Epithelial cell of prostate (primary cell): ENCODE results near the gene TICRR.
"Not testable (repeated sequence)": the region's sequence is repeated elsewhere in the genome, so short reads cannot be mapped to it uniquely, and the experiment has no call there.

Experiments used
- DNase-seq: peaks from one replicate; pipeline ENCODE4 v3.0.0-alpha.2; 2011; ENCODE audit warnings: low read depth, low spot score
- H3K27ac ChIP-seq: fragments of 450-650 bp; 2 replicates; pipeline ENCODE4 v1.5.1; 2017; ENCODE audit warnings: mild to moderate bottlenecking

Gene TICRR, protein sequence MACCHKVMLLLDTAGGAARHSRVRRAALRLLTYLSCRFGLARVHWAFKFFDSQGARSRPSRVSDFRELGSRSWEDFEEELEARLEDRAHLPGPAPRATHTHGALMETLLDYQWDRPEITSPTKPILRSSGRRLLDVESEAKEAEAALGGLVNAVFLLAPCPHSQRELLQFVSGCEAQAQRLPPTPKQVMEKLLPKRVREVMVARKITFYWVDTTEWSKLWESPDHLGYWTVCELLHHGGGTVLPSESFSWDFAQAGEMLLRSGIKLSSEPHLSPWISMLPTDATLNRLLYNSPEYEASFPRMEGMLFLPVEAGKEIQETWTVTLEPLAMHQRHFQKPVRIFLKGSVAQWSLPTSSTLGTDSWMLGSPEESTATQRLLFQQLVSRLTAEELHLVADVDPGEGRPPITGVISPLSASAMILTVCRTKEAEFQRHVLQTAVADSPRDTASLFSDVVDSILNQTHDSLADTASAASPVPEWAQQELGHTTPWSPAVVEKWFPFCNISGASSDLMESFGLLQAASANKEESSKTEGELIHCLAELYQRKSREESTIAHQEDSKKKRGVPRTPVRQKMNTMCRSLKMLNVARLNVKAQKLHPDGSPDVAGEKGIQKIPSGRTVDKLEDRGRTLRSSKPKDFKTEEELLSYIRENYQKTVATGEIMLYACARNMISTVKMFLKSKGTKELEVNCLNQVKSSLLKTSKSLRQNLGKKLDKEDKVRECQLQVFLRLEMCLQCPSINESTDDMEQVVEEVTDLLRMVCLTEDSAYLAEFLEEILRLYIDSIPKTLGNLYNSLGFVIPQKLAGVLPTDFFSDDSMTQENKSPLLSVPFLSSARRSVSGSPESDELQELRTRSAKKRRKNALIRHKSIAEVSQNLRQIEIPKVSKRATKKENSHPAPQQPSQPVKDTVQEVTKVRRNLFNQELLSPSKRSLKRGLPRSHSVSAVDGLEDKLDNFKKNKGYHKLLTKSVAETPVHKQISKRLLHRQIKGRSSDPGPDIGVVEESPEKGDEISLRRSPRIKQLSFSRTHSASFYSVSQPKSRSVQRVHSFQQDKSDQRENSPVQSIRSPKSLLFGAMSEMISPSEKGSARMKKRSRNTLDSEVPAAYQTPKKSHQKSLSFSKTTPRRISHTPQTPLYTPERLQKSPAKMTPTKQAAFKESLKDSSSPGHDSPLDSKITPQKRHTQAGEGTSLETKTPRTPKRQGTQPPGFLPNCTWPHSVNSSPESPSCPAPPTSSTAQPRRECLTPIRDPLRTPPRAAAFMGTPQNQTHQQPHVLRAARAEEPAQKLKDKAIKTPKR (N-terminal part only)

DNA sequence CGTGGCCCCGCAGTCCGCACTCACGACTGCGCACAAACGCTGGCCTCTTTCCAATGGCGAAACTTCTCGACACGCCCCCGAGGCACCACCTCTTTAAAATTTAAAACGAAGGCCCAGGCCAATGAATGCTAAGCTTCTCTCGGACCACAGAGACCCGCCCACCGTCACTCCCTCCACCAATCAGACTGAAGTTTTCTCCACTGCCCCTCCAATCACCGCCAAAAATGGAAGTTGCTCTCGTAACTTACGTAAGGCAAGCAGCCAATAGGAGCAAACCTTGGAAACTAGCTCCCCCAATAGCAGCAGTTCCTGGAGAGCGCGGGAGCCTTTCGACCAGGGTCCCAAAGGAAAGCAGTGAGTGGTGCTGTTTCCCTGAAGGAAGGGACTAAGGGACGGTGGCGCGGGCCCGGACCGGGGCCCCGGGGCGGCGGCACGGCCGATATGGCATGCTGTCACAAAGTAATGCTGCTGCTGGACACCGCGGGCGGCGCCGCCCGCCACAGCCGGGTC lies at the start of gene TICRR:
Gene TICRR, plus strand, starts transcription at position 324 of the 510 bp plus-strand sequence. Its CDS starts 118 bp downstream, at position 442.
- DNase-seq, result peak; percentile 98
- H3K27ac ChIP-seq, result peak within 1 kb of the TSS; percentile 29

DNA sequence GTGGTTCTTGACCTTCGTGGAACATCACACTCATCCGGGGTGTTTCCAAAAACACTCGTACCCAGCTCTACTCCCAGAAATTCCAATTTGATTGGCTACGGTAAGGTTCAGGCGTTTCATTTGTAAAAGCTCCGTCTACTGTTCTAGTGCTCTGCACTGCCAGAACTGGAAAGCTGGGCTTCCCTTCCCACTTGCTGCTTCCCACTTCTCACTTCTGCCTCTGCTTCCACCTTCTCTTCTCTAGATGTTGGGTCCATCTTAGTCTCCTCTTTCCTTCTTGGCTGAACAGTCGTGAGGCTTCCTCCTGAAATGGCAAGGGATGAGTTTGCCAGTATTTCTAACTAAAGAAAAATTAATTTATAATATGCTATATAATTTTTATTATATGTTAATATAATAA lies 49.1 kb upstream of the TICRR start:
- DNase-seq, result no peak
- no peak overlapping the region for H3K27ac ChIP-seq

DNA sequence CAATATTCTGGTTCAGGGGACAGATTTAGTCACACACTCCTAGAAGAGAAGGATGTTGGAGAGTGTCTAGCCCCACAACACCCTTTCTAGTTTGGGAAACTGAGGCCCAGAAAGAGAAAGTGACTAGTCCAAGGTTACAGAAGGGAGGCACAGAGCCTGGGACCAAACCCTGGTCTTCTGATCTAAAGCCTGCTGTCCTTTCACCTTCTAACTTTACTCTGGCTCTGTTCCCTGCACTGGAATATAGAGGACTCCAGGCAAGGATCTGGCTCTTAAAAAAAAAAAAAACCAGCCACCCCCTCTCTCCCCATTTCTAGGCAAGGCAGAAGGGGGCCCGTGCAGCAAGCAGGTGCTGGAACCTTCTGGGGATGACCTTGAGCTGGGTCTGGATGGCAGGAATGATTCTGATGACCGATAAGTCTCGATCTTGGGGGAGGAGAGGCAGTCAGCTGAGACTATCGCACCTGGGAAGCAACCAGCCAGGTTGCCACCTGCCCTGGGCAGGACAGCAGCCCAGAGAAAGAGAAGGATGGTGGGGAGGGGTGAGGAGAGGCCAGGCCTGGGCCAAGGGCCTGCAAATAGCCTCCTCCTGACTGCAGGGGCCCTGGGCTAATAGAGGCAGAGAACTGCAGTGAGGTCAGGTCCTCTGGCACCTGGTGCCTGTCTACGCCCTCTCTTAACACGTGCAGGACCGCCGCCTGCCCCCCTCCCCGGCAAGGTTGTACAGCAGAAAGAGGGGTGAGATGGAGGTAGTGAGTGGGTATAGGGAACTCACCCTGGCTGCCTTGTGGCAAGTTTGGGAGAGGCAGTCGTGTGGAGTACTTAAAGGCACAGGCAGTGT lies 48.4 kb upstream of the TICRR start:
- DNase-seq, result no peak
- no peak overlapping the region for H3K27ac ChIP-seq

DNA sequence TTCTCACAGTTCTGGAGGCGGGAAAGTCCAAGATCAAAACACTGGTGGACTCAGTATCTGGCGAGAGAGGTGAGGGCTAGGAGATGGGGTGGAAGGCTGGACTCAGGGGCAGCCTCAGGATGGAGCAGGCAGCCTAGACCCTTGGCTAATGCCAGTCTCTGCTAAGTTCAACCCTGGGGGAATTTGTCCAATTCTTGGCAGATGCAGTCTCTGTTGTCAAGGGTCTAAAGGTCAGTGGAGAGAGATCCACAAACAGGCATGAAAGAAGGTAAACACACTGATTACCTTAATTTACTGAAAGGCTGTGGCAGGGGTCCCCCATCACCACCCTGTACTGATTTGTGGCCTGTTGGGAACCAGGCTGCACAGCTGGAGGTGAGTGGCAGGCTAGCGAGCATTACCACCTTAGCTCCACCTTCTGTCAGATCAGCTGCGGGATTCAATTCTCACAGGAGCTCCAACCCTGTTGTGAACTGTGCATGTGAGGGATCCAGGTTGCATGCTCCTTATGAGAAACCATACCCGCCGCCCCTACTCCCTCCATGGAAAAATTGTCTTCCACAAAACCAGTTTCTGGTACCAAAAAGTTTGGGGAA lies 46.4 kb upstream of the TICRR start:
- H3K27ac ChIP-seq, result no peak overlapping the region
- DNase-seq, result no peak

DNA sequence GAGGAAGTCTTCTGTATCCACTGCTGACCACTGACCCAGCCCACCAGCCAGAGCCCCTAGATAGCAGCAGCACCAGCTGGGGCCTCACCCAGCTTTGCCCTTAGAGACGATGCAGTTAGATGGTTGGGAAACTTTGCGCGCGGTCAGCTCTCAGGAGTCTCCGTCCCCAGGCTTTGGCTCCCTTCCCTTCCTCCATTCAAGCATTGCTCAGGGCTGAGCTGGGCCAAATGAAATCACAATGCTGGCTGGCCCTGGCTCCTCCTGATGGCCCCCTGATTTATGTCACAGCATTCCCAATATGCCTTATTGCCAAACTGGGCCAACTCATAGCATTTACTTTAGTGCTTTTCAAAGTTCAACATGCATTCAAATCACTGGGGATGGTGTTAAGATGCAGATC lies 44.3 kb upstream of the TICRR start:
- DNase-seq, result no peak
- peak overlapping the region; percentile 83 for H3K27ac ChIP-seq

DNA sequence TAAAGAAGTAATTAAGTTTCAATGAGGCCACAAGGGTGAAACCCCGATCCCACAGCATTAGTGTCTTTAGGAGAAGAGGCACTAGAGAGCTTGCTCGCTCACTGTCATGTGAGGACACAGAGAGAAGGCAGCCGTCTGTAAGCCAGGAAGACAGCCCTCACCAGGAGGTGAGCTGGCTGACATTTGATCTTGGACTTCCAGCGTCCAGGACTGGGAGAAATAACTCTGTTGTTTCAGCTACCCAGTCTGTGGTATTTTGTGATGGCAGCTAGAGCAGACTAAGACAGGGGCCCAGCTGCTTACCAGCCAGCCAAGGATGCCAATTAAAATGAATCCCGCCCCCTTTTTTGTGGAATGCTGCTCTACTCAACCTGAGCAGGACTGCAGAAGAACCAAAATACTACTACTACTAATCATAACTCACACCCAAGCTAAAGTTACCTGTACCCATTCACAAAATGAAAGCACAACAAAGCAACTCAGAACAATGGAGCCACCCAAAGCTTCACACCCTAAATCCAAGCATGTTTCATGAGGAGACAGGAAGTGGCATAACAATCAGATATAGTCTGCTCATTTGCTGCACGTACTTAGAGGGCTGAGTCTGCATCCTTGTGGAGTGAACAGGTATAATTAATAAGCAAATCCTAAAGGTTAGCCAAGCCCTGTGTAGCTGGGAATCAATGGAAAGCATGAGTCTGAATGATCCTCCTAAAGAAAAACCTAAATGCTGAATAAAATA lies 43.3 kb upstream of the TICRR start:
- peak overlapping the region; percentile 83 for H3K27ac ChIP-seq
- peak; percentile 76 for DNase-seq

DNA sequence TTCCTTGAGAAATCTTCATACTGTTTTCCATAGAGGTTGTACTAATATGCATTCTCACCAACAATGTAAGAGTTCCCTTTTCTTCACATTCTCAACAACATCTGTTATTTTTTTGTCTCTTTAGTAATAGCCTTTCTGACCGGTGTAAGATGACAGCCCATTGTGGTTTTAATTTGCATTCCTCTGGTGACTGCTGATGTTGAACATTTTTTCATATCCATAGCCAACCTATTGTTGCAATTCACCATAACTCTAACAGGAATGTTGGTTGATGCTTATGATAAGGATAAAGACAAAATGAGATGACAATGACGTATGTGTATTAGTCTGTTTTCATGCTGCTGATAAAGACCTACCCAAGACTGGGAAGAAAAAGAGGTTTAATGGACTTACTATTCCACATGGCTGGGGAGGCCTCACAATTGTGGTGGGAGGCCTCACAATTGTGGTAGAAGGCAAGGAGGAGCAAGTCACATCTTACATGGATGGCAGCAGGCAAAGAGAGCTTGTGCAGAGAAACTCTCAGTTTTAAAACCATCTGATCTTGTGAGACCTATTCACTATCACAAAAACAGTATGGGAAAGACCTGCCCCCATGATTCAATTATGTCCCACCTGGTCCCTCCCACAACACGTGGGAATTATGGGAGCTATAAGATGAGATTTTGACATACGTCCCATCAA lies 41.3 kb upstream of the TICRR start:
- no peak for DNase-seq
- H3K27ac ChIP-seq, result no peak overlapping the region

DNA sequence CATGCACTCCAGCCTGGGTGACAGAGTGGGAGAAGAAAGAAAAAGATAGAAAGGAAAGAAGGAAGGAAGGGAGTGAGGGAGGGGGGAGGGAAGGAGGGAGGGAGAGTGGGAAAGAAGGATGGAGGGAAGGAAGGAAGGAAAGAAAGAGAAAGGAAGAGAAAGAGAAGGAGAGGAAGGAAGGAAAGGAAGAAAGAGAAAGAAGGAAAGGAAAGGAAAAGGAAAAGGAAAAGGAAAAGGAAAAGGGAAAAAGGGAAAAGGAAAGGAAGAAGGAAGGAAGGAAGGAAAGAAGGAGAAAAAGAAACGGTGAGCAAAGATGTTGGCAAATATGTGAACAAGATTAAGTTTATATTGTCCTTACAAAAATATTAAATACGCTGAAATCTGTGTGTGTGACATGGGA lies 36.2 kb upstream of the TICRR start:
- DNase-seq, result no peak
- H3K27ac ChIP-seq, result no peak overlapping the region

DNA sequence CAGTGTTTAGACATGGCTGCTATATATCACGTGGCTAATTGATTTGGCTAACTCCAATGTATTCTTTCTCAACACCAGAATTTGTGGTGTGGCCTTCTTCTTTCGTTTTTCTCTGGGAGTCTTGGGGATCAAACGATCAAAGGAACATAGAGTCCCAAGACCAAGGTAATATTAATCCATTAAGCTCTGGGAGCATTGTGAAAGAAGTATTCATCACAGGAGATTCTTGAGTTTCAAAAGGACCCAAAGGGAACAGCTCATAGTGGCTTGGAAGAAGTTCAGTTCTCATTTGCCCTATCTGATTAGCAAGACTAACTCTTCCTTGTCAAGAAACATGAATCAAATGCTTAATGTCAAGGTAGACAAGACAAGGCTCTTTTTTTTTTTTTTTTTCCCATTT lies 32.9 kb upstream of the TICRR start:
- H3K27ac ChIP-seq, result peak overlapping the region; percentile 33
- no peak for DNase-seq

DNA sequence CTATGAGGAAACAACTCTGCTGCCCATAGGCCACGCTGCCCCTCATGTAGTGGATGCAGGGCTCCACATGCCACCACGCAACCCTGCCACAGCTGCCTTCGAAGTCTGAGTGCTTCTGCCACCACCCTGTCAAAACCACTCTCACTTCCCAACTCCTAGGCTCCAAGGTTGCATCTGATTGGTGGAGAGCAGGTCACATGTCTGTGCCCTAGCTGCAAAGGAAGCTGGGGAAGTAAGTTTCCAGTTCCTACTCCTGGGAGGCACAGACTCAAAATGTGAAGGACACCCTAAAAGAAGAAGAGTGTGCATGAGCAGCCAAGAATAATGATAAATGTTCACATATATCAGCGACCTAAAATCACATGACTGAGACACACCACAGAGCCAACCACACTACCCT lies 31.9 kb upstream of the TICRR start:
- no peak overlapping the region for H3K27ac ChIP-seq
- no peak for DNase-seq

DNA sequence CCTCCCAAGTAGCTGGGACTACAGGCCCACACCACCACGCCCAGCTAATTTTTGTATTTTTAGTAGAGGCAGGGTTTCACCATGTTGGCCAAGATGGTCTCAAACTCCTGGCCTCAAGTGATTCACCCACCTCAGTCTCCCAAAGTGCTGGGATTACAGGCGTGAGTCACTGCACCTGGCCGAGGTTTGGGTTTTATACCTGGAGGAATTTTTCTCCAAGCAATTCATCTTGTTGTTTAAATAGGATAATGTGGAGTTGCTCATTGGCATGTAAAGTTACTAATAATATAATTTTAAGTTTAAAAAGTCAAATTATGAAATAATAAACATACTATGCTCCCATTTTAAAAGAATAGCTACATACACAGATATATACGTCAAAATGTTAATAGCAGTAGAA lies 26.1 kb upstream of the TICRR start:
- peak overlapping the region; percentile 0 for H3K27ac ChIP-seq
- DNase-seq, result not testable (repeated sequence)

DNA sequence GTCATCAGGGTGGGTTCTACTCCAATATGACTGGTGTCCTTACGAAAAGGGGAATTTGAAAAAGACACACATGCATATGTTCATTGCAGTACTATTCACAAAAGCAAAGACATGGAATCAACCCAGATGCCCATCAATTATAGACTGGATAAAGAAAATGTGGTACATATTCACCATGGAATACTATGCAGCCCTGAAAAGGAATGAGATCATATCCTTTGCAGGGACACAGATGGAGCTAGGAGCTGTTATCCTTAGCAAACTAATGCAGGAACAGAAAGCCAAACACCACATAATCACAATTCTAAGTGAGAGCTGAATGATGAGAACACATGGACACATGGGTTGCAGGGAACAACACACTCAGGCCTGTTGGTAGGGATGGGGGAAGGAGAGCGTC lies 24.8 kb upstream of the TICRR start:
- H3K27ac ChIP-seq, result no peak overlapping the region
- DNase-seq, result no peak

DNA sequence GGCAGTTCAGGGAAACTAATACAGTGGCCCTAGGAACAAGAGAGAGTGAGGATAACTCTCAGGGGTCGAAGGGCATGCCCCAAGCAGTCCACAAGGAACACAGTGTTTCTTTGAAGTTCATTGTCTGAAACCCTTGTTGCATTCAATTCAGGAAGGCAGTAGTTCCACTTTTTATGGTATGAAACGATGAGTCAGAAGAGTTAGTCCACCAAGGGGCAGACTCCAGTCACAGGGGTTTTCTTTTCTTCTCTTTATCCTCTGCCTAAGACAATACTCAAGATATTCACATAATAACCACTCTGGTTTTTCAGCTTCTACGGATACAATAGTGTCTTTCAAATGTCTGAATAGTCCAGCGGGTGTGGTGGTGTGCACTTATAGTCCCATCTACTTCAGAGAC lies 23.7 kb upstream of the TICRR start:
- H3K27ac ChIP-seq, result peak overlapping the region; percentile 1
- no peak for DNase-seq

DNA sequence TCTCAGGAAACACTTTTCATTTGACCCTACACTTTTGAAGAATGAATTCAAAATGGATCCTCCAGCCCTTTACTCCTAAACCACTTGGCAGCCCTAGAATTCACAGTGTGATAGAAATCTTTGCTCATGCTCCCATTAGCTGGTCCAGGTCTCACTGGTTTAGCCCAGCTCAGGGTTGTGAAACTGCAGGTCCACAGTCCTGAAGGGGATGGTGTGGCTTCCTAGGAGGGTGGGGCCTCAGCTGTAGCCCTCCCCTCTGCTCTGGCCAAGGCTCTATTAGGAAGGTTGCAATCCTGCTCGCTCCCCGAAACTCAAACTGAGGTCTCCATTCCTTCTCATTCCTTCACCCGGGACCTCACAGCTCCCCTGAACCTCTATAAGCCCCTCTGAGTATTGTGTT lies 21.6 kb upstream of the TICRR start:
- no peak for DNase-seq
- no peak overlapping the region for H3K27ac ChIP-seq

DNA sequence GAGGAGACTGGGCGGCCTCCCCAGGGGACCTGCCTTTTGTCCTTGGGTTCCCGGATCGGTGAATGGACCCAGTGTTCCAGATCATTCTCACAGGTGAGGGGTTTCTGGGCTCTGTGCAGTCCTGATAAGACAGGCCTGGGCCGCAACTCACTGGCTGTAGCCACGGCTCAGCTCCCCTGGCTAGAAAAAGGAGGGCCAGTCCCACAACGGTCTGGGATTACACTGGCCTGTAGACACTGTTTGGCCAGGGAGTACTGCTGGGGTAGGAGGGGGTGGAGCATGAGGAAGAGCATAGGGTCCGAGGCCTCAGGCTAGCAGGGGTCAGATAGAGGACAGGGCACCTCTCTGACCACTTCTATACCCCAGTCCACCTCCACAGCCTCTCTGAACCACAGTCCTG lies 21.0 kb upstream of the TICRR start:
- no peak for DNase-seq
- H3K27ac ChIP-seq, result no peak overlapping the region

DNA sequence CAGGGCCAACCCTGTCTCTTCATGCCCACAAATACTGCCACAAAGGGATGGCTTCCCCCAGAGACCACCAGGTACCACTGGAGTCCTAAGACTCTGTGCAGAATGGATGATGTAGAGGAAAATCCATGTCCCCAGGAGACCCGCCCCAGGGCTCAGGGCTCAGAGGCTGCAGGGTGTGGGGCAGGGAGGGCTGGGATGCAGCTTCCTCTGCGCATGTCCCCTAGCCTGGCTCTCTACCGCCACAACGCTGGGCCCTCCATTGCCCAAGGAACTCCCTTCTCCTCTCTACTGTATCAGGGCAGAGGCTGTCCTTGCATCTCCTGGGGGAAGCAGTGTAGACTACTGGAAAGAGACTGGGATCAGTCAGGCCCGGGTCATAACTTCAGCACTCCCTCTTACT lies 19.5 kb upstream of the TICRR start:
- H3K27ac ChIP-seq, result no peak overlapping the region
- DNase-seq, result no peak

DNA sequence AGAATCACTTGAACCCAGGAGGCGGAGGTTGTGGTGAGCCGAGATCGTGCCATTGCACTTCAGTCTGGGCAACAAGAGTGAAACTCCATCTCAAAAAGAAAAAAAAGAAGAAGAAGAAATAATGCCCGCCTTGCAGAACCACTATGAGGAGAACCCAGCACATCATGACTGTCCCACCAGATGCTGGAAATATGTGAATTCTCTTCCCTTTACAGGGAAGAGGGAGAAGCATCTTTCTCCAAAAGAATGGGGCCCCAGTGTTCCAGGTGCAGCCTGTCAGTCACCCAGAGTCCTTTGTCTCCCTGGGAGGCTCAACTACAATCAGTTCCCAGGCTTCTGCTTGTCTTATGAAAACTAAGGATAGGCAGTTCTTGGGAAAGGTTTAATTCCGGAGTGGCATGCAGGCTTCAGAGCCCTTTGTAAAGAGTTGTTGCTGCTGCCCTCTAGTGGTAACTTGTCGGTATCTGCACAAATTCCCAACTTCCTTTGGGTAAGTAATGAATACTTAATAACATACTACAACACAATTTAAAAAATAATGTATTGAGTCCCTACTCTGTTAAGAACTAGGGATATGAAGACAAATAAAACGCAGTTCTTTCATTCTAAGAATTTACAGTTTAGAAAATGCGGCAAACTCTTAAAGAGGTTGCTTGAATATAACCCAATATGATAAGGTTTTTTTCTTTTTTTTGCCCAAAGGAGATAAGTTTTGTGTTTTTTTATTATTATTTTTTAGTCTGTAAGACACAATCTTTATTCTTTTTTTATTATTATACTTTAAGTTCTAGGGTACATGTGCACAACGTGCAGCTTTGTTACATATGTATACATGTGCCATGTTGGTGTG lies 18.6 kb upstream of the TICRR start:
- DNase-seq, result no peak

More for the DNA sequence above, 18.6 kb upstream of the TICRR start:
- H3K27ac ChIP-seq, result no peak overlapping the region
